22Rv1 (cell line): ENCODE results near the gene NADK.

Experiments
- ZFX ChIP-seq: fragments of 450-650 bp; IDR thresholded peaks from 2 replicates; pipeline ENCODE4 v1.6.1; 2017; ENCODE audit warnings: antibody characterized with exemption, borderline replicate concordance
- TF ChIP-seq, protein P1 (sequence below): fragments of 450-650 bp; IDR thresholded peaks from 2 replicates; pipeline ENCODE4 v1.5.1; 2017; ENCODE audit warnings: mild to moderate bottlenecking

DNA sequence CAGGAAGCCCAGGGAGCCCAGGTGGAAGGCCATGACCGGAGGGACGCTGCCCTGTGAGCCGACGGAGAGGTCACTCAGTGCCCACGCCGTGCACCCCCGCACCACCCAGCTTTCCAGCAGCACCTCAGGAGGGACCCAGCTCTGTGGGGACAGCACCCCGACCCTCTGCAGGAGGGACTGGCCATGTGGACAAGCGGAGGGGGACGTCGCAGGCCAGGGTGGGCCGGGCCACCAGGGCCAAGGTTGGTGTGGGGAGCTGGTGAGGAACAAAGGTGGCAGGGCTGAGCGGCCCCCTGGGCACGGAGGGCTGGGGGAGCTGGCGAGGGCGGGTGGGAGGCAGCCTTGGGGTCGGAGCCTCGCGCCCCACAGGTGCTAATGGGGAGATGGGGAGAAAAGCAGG is 22.8 kb downstream of the NADK start:
- TF ChIP-seq, protein P1, sequence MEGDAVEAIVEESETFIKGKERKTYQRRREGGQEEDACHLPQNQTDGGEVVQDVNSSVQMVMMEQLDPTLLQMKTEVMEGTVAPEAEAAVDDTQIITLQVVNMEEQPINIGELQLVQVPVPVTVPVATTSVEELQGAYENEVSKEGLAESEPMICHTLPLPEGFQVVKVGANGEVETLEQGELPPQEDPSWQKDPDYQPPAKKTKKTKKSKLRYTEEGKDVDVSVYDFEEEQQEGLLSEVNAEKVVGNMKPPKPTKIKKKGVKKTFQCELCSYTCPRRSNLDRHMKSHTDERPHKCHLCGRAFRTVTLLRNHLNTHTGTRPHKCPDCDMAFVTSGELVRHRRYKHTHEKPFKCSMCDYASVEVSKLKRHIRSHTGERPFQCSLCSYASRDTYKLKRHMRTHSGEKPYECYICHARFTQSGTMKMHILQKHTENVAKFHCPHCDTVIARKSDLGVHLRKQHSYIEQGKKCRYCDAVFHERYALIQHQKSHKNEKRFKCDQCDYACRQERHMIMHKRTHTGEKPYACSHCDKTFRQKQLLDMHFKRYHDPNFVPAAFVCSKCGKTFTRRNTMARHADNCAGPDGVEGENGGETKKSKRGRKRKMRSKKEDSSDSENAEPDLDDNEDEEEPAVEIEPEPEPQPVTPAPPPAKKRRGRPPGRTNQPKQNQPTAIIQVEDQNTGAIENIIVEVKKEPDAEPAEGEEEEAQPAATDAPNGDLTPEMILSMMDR, result no peak
- TF ChIP-seq ZFX, result no peak
